Activated CD8-positive, alpha-beta memory T cell treated with anti-CD3 and anti-CD28 coated beads, Interleukin-2, amount 50 U/mL, for 24 hours (primary cell): ENCODE results near the gene CCNG1.
"Not testable (repeated sequence)": the region's sequence is repeated elsewhere in the genome, so short reads cannot be mapped to it uniquely, and the experiment has no call there.

ENCODE experiments used
- DNase-seq: peaks from one replicate; pipeline ENCODE4 v3.0.0-alpha.2; 2020; ENCODE audit errors: extremely low read depth

The CCNG1 gene

DNA sequence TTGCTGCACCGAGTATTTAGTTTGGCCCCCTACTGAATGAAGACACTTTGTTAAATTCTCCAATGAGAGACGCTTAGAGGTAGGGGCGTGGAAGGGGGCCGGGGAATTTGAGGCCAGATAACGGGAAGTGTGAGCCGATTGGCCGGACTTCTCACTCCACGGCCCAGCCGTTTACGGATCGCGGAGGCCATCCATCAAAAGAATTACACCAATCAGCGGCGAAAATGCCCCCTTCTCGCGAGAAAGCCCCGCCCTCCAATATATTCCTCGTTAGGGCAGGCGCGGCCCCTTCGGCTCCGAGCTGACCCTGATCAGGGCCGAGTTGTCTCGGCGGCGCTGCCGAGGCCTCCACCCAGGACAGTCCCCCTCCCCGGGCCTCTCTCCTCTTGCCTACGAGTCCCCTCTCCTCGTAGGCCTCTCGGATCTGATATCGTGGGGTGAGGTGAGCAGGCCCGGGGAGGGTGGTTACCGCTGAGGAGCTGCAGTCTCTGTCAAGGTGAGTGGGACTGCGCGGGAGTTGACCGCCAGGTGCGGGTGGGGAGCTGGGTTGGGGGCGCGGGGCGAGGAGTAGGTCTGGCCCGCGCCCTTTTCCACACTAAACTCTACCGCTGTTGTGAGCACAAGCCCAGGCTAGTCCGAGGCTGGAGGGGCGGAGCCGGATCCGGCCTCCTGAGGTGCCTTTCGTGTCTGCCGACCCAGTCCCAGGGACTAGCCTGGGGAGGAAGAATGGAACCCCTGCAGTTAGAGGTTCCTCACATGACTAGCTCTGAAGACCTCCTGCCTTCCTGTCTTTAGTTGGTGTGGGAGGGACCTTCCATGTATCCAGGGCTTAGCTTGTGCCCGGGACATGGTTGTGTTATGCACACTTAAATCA, at the start of gene CCNG1:
Gene CCNG1, plus strand, starts transcription at position 287 of the 874 bp plus-strand sequence. CDS start 1,662 bp downstream, outside the sequence.
- peak; percentile 76 for DNase-seq

DNA sequence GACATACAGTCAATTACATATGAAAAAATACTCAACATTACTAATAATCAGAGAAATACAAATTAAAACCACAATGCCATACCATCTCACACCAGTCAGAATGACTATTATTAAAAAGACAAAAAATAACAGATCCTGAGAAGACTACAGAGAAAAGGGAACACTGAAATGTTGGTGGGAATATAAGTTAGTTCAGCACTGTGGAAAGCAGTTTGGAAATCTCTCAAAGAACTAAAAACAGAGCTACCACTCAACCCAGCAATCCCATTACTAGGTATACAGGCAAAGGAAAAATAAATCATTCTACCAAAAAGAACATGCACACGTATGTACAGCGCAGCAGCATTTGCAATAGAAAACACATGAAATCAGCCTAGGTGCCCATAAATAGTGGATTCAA, 41.6 kb upstream of the CCNG1 start:
- DNase-seq: no peak

GRCh38 chr5:163396818-163397340, 40.5 kb upstream of the CCNG1 start:
- DNase-seq: not testable (repeated sequence)

DNA sequence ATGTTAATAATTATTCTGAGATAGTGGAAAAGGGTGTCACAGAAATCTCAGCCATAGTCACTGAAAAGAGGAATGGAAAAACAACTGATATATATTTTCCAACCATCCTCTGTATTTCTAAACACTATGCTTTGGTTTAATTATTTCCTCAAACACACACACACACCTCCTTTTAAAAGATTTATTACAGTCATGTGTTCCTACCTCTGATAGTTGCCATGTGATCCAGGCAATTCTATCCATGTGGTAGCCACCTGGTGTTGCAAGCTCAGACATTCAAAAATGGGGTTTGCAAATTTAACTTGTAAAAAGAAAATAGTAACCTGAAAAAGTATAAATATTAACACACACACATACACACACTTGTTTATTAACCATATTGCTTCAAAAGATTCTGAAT, 40.0 kb upstream of the CCNG1 start:
- no peak for DNase-seq

- no peak for DNase-seq
Measured at GRCh38 chr5:163399923-163400322, 37.5 kb upstream of the CCNG1 start.

DNA sequence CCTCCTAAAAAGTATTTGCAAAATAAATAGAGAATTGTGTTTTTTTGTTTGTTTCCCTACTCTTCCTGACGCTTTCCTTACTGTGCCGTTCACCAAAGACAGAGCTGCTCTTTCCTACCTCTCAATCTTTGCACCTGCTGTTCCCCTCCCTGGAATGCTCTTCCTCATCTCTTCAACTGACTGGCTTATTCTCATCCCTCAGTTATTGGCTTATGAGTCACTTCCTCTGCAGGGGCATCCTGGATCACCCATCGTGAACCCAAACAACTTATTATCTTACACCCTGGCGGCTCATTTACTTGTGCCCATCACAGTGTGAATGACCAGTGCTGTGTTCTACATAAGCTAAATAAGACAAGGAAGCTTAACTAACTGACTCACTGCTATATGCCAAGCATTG, 36.1 kb upstream of the CCNG1 start:
- DNase-seq: no peak

- DNase-seq: no peak
Measured at GRCh38 chr5:163402007-163402406, 35.4 kb upstream of the CCNG1 start.

- DNase-seq: no peak
Measured at GRCh38 chr5:163404364-163405173, 32.8 kb upstream of the CCNG1 start.

DNA sequence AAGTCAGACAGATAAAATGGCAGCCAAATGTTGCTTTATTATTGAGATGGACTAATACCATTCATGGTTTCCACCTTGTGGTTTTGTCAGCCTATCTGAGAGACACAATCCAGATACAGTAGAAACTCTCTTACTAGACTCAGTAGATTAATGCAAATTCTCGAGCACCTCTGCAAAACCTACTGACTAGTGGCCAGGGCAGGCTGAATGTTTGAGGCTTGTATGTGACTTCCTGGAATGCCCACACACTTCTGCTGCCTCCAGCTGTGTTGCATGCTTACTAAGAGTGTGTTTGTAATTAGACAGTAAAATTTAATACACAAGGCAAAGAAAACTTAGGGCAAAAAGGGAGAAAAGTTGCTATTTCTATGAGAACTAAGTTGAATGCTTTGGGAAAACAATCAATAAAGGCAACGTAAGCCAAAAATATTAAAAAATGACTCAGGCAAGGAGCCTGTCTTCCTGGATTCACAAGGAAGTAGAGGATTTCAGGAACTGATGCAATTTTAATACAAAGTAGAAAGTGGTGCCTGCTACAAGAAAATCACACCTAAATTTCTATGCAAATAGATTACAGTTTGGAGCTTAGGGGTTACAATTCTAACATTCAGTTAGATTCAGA, 30.2 kb upstream of the CCNG1 start:
- DNase-seq: no peak

DNA sequence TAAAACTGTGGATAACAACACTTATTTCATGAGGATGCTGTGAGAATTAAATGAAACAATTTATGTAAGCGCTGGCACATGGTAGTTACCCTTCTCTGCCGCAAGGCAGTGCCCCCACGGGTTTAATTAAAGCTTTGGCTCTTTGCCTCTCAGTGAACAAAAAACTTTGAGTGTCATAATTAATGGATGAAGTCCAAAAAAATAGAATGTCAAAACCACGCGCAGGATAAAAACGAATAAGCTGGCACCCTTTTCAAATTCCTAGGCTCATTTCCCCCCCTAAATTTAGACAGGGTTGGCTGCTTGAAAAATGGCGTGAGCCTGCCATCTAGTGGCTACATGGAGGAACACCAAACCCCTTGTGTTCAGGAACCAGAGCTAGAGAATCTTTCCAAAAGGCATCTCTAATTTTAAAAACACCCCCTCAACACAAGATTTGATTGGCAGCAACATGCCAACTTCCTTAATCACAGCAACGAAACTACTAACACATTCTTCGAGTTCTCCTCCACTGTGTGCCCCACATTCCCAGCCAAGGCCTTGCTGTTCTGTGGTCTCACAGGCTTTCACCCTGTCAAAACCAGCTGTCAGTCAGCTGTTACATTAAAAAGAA, 29.0 kb upstream of the CCNG1 start:
- peak; percentile 17 for DNase-seq

- DNase-seq: no peak
Measured at GRCh38 chr5:163409384-163409783, 28.0 kb upstream of the CCNG1 start.

GRCh38 chr5:163410505-163410904, 26.9 kb upstream of the CCNG1 start:
- no peak for DNase-seq

DNA sequence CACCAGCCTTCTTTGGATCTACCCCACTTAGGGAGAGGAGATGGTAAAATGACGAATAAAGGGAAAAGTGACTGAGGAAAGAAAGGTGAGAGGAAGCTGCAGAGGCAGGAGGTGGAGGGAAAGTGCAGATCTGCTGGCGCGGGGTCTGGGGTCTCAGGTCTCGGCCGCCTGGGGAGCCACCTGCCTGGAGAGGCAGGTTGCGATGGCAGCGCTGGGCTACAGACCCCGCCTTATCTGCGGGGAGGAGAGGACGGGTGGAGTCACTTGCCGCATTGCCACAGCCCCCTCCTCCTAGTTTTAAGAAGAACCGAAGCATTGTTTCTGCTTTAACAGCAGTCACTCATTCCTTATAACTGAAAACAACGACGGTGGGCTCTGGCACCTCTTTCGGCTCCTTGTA, 21.7 kb upstream of the CCNG1 start:
- DNase-seq: not testable (repeated sequence)

DNA sequence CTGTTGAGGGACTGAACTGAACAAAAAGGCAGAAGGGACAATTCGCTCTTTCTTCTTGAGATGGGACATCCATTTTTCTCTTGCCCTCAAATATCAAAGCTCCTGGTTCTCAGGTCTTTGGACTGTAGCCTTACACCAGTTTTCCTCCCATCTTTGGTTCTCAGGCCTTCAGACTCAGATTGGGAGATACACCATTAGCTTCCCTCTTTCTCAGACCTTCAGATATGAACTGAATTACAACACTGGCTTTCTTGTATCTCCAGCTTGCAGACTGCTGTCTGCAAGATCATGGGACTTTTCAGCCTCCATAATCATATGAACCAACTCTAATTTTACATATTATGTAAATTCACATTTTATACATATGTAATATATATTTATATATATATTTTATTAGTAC, 12.6 kb upstream of the CCNG1 start:
- no peak for DNase-seq

DNA sequence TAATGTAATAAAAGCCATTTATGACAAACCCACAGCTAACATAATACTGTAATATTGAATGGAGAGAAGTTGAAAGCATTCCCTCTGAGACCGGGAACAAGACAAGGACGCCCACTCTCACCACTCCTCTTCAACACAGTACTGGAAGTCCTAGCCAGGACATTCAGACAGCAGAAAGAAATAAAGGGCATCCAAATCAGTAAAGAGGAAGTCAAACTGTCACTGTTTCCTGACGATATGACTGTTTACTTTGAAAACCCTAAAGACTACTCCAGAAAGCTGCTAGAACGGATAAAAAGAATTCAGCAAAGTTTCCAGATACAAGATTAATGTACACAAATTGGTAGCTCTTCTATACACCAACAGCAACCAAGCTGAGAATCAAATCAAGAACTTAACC, 11.3 kb upstream of the CCNG1 start:
- not testable (repeated sequence) for DNase-seq

DNA sequence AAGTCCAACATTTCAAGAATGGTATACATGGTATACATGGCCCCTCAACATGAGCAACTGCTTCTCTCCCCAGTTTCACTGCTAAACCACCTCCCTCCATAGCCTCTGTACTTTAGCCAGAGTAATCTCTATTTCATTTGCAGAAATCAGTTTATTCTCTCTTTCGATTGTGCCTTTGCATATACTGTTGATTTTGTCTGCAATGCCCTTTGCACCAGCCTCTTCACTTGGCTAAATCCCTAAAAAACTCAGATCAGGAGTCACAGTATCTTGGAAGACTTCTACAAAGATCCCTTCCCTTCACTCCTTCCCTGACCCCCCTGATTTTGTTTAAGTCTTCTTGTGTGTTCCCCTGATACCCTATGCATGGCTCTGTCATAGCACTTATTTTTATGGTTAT, 4.9 kb upstream of the CCNG1 start:
- no peak for DNase-seq

DNA sequence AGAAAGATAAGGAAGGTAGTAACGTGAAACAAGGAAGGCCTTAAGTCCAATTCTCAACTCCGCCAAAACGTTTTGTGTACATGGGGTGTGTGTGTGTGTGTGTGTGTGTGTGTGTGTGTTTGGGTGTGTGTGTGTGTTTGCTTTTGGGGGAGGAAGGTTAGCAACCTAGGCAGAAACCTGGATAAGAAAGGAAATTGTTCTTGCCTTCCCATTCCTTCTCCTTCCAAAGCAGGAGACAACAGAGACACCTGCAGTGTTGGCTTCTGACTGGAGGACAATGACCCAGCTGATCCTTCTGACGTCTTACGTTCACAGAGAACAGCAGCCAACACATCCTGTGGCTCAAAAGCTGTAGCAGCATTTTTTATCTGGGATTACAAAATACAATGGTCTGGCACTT, 4.1 kb upstream of the CCNG1 start:
- DNase-seq: no peak

DNA sequence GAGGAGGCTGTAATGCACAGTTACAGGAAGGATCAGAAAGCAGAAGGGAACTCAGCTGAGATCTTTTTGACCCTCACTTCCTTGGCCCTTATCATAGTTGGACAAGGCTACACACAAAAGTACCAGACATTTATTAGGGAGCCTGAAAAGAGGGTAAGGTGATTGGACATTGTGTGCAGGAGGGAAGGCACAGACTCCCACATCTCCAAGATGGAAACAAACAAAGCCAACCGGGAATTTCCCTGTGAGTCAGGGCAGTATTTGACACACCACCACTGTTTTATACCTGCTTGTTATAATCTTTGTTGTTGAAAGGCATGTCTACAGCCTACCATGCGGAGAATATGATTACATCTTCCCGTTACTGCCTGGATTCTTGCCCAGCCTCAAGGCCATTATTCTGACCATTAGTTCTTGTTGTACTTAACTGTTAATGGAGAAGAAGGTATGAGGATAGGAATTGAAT, 3.0 kb upstream of the CCNG1 start:
- no peak for DNase-seq

- no peak for DNase-seq
Measured at GRCh38 chr5:163436515-163436914, 880 bp upstream of the CCNG1 start.

GRCh38 chr5:163437011-163437308, 435 bp upstream of the CCNG1 start:
- no peak for DNase-seq

GRCh38 chr5:163439092-163439425, 1.7 kb downstream of the CCNG1 start:
- no peak for DNase-seq

GRCh38 chr5:163440954-163441353, 3.6 kb downstream of the CCNG1 start:
- no peak for DNase-seq
